ENCODE data around the gene MPO.

MPO gene

DNA sequence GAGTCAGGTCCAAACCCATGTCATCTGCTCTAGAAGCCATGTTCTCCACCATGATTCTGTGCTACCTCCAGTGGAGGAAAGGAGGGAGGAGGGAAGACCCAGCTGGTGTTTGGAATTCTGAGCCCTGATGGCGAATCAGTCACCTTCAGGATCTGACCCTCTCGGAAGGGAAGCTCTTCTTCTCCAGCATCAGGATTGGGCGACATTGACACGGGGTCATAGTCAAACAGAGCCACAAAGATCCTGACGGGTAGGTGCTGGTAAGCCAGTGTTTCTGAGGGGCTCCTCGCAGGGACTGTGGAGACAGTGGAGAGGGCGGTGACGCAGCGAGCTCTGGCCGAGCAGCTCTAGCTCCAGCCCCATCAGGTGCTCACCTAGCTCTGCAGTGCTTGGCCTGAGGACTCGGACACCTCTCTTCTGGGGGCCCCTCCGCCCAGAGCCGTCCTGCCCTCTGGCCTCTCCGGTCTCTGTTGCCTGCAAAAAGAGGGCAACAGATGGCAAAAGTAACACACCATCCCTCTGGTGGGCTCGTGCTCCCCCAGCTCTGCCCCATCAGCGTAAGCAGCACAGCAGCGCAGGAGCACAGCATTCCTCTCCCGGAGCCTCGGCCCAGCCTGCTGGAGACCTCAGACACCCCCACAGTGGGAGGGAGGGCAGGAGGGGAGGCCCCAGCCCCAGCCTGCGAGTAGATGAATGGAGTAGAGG lies 26.9 kb upstream of the MPO start:
- H3K27ac ChIP-seq = no peak overlapping the region
- TF ChIP-seq, protein P1, sequence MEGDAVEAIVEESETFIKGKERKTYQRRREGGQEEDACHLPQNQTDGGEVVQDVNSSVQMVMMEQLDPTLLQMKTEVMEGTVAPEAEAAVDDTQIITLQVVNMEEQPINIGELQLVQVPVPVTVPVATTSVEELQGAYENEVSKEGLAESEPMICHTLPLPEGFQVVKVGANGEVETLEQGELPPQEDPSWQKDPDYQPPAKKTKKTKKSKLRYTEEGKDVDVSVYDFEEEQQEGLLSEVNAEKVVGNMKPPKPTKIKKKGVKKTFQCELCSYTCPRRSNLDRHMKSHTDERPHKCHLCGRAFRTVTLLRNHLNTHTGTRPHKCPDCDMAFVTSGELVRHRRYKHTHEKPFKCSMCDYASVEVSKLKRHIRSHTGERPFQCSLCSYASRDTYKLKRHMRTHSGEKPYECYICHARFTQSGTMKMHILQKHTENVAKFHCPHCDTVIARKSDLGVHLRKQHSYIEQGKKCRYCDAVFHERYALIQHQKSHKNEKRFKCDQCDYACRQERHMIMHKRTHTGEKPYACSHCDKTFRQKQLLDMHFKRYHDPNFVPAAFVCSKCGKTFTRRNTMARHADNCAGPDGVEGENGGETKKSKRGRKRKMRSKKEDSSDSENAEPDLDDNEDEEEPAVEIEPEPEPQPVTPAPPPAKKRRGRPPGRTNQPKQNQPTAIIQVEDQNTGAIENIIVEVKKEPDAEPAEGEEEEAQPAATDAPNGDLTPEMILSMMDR (conservative IDR thresholded peaks at IDR 0.05) = no peak
- no peak for TF ChIP-seq ZFX (IDR thresholded peaks at IDR 0.05)

DNA sequence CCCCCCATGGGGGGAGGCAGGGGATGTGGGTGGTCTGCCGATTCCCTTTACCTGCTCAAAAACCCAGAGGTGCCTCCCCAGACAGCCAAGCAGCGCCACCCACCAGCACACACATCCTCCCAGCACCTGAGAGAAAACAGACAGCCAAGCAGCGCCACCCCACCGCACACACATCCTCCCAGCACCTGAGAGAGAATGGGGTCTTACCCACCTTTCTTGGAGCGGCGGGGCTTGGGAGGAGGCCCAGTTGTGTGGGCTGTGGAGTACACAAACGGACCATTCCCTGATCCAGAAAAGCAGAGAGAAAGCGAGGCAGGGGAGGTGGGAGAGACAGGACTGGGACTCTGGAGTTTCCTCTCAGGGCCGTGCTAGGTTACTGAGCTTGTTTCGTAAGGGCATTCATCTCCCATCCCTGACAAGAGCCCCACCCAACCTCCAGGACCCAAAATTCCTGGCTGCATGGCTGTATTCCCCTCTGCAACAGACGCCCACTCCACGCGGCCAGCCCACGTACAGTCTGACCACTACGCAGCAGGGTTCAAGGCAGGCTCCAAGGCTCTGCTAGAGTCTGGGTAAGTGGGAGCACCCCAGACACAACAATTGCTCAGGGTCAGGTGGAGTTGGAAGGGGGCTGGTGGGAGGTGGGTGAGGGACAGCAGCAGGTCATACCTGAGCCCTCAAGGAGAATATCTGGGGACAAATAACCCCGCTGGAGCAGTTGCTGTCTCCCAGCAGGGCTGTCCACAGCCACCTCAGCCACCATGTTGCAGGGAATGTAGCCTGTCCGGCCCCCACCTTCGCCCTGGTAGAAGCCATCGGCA lies 25.6 kb upstream of the MPO start:
- TF ChIP-seq, protein P1 (conservative IDR thresholded peaks at IDR 0.05) = no peak
- H3K27ac ChIP-seq = no peak overlapping the region

DNA sequence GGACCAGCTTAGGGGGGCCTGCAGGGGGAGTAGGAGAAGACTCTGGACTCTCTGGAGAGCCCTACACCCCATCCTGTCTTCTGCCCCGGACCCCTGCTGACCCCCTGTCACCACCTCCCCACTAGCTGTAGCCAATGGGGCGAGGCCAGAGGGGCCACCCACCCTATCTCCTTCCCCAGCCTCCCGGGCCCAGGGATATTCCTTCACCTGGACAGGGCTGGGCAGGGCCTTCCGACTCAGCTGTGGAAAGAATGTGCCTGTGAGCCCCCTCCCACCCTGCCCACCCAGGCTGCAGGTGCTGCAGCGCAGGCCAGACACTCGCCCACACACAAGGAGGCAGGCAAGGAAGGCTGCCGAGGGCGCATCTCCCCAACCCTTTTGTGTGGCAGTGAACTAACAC lies 24.9 kb upstream of the MPO start:
- no peak for TF ChIP-seq ZFX (IDR thresholded peaks at IDR 0.05)
- TF ChIP-seq, protein P1 (conservative IDR thresholded peaks at IDR 0.05) = no peak
- no peak overlapping the region for H3K27ac ChIP-seq

DNA sequence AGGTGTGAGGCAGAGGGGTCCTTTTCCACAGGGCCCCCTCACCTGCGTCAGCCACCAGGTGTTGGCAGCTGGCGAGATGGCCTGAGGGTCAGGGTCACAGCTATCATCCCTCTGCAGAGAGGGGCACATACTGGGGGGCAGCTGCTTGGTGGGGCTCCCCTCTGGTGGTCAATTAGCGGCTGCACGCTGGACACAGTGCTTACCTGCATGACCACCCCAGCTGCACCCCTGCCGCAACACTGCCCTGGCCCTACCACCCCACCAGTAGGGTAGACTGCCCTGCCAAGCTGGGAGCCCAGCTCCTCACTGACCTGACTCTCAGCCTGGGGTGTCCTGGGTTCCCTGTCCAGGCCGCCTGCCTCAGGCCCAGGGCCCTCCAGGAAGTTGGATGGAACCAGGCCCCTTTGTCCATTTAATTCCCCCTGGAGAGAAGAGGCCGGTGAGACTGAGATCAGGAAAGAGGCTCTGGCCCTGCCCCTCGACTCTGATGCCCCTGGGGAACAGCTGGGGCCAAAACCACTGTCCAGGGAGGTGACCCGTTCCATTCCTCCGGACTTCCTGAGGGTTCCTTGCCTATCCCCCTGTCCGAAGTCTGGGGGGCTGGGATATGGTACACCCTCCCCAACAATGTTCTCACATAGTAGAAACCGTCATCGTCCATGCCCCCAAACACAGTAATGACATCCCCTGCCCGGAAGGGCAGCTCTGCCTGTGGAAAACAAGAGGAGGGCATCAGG lies 24.2 kb upstream of the MPO start:
- H3K27ac ChIP-seq = no peak overlapping the region
- TF ChIP-seq, protein P1 (conservative IDR thresholded peaks at IDR 0.05) = no peak
- no peak for TF ChIP-seq ZFX (IDR thresholded peaks at IDR 0.05)

DNA sequence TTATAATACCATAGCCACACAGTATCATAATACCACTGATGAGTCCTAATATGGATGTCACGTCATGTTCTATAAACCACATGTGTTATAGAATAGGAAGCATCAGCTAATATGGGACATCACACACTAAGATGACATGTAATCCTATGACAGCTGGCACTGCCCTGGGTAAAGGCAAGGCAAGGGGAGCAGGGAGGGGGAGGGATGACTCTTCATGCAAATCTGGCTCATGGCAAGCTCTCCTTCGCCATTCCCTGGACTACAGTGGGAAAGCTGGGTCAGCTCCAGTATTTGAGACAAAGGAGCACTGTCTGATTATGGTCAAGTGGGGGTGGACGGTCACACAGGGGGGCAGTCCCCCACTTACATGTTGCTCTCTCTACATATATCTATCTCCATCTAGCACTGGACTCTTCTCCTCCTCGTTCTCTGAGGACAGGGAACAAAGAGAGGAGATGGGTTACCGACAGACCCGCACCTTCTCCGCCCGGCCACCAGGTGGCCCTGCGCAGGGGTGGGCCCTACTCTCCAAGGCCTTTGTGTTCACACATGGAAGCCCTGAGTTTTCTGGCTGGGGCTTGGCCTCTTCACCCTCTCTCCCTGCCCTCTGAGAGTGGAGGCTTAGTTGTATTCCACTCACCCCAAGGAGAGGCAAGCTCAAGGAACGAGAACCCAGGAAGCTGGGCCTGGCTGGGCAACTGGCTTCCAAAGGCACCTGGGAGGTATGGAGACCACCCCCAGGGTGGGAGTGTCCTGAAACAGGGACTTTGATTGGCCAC lies 23.4 kb upstream of the MPO start:
- no peak overlapping the region for H3K27ac ChIP-seq
- TF ChIP-seq, protein P1 (conservative IDR thresholded peaks at IDR 0.05) = peak; percentile 94
- no peak for TF ChIP-seq ZFX (IDR thresholded peaks at IDR 0.05)

DNA sequence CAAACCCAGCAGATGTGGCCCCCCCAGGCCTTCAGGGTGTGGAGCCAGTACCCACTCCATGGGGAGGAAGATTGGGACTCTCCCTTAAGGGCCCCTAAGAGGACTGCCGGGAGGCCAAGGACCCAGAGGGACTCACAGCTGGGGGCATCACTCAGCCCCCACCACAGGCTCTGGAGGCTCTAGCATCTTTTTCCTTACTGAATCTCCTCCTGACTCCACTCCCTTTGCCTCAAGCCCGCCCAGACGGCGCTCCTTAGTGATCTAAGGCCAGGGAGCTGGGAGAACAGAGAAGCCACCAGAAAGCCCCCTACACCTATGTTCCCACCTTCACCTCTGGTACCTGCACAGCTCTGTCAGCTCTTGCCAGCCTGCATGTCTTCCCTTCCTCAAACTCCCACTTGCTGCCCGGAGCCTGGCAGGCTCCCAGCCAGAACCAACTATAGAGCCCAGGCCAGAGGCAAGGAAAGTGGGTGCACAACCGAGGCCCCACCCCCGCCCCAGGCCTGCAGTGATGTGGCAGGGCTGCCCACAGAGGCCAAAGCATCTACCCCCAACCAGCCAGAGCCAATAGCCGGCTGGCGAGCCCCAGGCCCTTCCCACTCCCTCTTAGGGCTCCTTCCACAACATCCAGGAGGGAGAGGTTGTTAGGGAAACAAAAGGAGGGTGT lies 22.3 kb upstream of the MPO start:
- no peak overlapping the region for H3K27ac ChIP-seq
- no peak for TF ChIP-seq ZFX (IDR thresholded peaks at IDR 0.05)
- TF ChIP-seq, protein P1 (conservative IDR thresholded peaks at IDR 0.05) = no peak

Measured in C4-2B (cell line).